GM12878 (cell line): Measurements from ENCODE around the gene JAML. TPM values are rescaled to one million over a fixed set of nuclear protein-coding genes. Genes with fewer than 3 reads are reported as not detected.
A peak's percentile ranks its signal among the peaks of the same experiment; 100 is the strongest.

Experiments used
- ATAC-seq: fragments of 200-7000 bp; cut with Tn5 transposase; 3 replicates; pipeline ENCODE4 v1.9.1; 2020; ENCODE audit warnings: mild to moderate bottlenecking, moderate library complexity
- BruUV-seq: library from RNA; stranded (reverse); fragments of 400-500 nt; replicated peaks from 2 replicates; lab custom pipeline; 2021; lab: Mats Ljungman, UMichigan
- CTCF ChIA-PET: fragments of 300-600 bp; sonication (Branson Sonifier 250); formaldehyde crosslinking; extraction: SDS; loops from one replicate; lab custom pipeline; 2021; ENCODE audit warnings: inconsistent platforms; lab: Yijun Ruan, JAX
- POLR2A ChIA-PET: fragments of 350-600 bp; formaldehyde crosslinking; extraction: SDS; loops from one replicate; lab custom pipeline; 2021; ENCODE audit warnings: inconsistent platforms; lab: Charles Lee
- RAD21 ChIA-PET: fragments of 300-600 bp; sonication (Branson Sonifier 250); formaldehyde crosslinking; loops from one replicate; lab custom pipeline; 2023; ENCODE audit warnings: antibody characterized with exemption; ENCODE audit not compliant: unreplicated experiment; lab: Charles Lee
- SMC1A ChIA-PET: fragments of 300-600 bp; sonication (Branson Sonifier 250); formaldehyde crosslinking; loops from one replicate; lab custom pipeline; 2023; ENCODE audit not compliant: unreplicated experiment, uncharacterized antibody; lab: Charles Lee
- DNase-seq: peaks from one replicate; pipeline ENCODE4 v3.0.0-alpha.2; 2011; ENCODE audit warnings: low read depth, low spot score
- FAIRE-seq: peaks from 3 replicates; lab custom pipeline; 2011; peaks lifted over from hg19 to GRCh38; lab: Jason Lieb, UNC
- H2AFZ ChIP-seq: 2 replicates; pipeline ENCODE4 v1.6.0; 2011; ENCODE audit warnings: low read depth, low read length, control low read depth; ENCODE audit not compliant: control insufficient read depth
- H3K27ac ChIP-seq: 2 replicates; pipeline ENCODE4 v1.5.1; 2011; ENCODE audit warnings: control low read depth; ENCODE audit not compliant: control insufficient read depth, insufficient read depth
- H3K27me3 ChIP-seq, 2 experiments: replicated peaks in 1 of 2; 2 replicates each; pipeline versions ENCODE4 v1.6.0 to v1.6.1; 2011; ENCODE audit warnings: low read length in 1 of 2; ENCODE audit not compliant: control insufficient read depth in 2 of 2, insufficient read depth in 2 of 2
- H3K36me3 ChIP-seq, 2 experiments: 2 replicates each; pipeline ENCODE4 v1.5.1; 2011; ENCODE audit warnings: low read length in 1 of 2; ENCODE audit not compliant: control insufficient read depth in 2 of 2, insufficient read depth in 2 of 2
- H3K4me1 ChIP-seq: 2 replicates; pipeline ENCODE4 v1.6.1; 2011; ENCODE audit warnings: mild to moderate bottlenecking, low read length, moderate library complexity, mixed read lengths; ENCODE audit not compliant: control insufficient read depth, insufficient read depth
- H3K4me2 ChIP-seq: 2 replicates; pipeline ENCODE4 v1.6.0; 2011; ENCODE audit warnings: control low read depth; ENCODE audit not compliant: control insufficient read depth, insufficient read depth
- H3K4me3 ChIP-seq: fragments of 200-600 bp; sonication (generic); 2 replicates; pipeline ENCODE4 v1.5.1; 2016
- H3K79me2 ChIP-seq: 2 replicates; pipeline ENCODE4 v1.6.0; 2011; ENCODE audit warnings: low read length; ENCODE audit not compliant: control insufficient read depth, insufficient read depth
- H3K9ac ChIP-seq: 2 replicates; pipeline ENCODE4 v1.8.0; 2011; ENCODE audit warnings: low read length, control low read depth, mixed read lengths; ENCODE audit not compliant: control insufficient read depth, insufficient read depth
- H3K9me3 ChIP-seq: replicated peaks from 3 replicates; pipeline ENCODE4 v1.5.1; 2011; ENCODE audit warnings: mild to moderate bottlenecking, low read length; ENCODE audit not compliant: control insufficient read depth, insufficient read depth
- H4K20me1 ChIP-seq: 2 replicates; pipeline ENCODE4 v1.6.0; 2011; ENCODE audit not compliant: control insufficient read depth, insufficient read depth
- BCLAF1 ChIP-seq: fragments of 450-650 bp; IDR thresholded peaks from 2 replicates; pipeline ENCODE4 v1.6.1; 2017; ENCODE audit warnings: antibody characterized with exemption, mild to moderate bottlenecking, moderate library complexity
- CUX1 ChIP-seq: IDR thresholded peaks from 2 replicates; pipeline ENCODE4 v1.6.1; 2012; ENCODE audit warnings: improper control_type of control experiment, low read depth, low read length; ENCODE audit not compliant: insufficient replicate concordance
- LARP7 ChIP-seq: fragments of 450-650 bp; IDR thresholded peaks from 2 replicates; pipeline ENCODE4 v1.6.1; 2017; ENCODE audit warnings: mild to moderate bottlenecking
- MEF2B ChIP-seq: fragments of 450-650 bp; IDR thresholded peaks from 2 replicates; pipeline ENCODE4 v1.6.1; 2018; ENCODE audit warnings: mild to moderate bottlenecking, moderate library complexity; ENCODE audit not compliant: partially characterized antibody, poor library complexity, severe bottlenecking
- NBN ChIP-seq: fragments of 450-650 bp; IDR thresholded peaks from 2 replicates; pipeline ENCODE4 v1.6.1; 2016
- NFXL1 ChIP-seq: fragments of 450-650 bp; IDR thresholded peaks from 2 replicates; pipeline ENCODE4 v1.6.1; 2017; ENCODE audit warnings: antibody characterized with exemption, mild to moderate bottlenecking, borderline replicate concordance
- NKRF ChIP-seq: fragments of 450-650 bp; conservative IDR thresholded peaks from 2 replicates; pipeline ENCODE4 v1.6.1; 2017; ENCODE audit warnings: mild to moderate bottlenecking, moderate library complexity
- POLR2A ChIP-seq: IDR thresholded peaks from 2 replicates; pipeline ENCODE4 v1.6.1; 2011; ENCODE audit warnings: low read depth, mild to moderate bottlenecking, low read length
- RUNX3 ChIP-seq: IDR thresholded peaks from 2 replicates; pipeline ENCODE4 v1.6.1; 2012; ENCODE audit warnings: low read length, inconsistent platforms
- SP1 ChIP-seq: IDR thresholded peaks from one replicate; pipeline ENCODE4 v1.6.1; 2011; ENCODE audit warnings: low read depth, low read length
- ZNF622 ChIP-seq: fragments of 450-650 bp; IDR thresholded peaks from 2 replicates; pipeline ENCODE4 v1.6.1; 2017; ENCODE audit warnings: mild to moderate bottlenecking, inconsistent platforms
- WGBS: methylation state at CpG from one replicate; pipeline ENCODE4 v1.1.6; 2016; ENCODE audit warnings: low lambda C conversion rate; ENCODE audit not compliant: insufficient replicate concordance, insufficient coverage; ENCODE audit errors: missing lambda C conversion rate; 5-methylcytosine and 5-hydroxymethylcytosine counted together
- in situ Hi-C: fragments of 300-500 bp; cut with MboI; formaldehyde crosslinking; loops from 9 replicates; pipeline ENCODE4 v1.14.3; 2018; ENCODE audit warnings: mixed read lengths
- intact Hi-C: fragments of 100-400 bp; cut with micrococcal nuclease; formaldehyde crosslinking; loops from one replicate; pipeline ENCODE4 v1.14.2; 2022; ENCODE audit not compliant: unreplicated experiment
- polyA plus RNA-seq, 11 experiments: library from polyadenylated mRNA; depleted of rRNA in 4 of 11; unstranded in 6 of 11; stranded (reverse) in 5 of 11; fragments of >200 nt; fragmentation: Nextera tagmentation in 4 of 11; fragmentation: Illumina TruSeq in 1 of 11; extraction: Ambion mirVana in 4 of 11; extraction: Trizol in 1 of 11; gene quantifications; 1 replicate in 1 of 11; 2 replicates in 10 of 11; pipeline versions ENCODE4 v1.2.1 to v1.2.3, GENCODE V29; 2011 to 2016; ENCODE audit warnings: inconsistent platforms in 2 of 11, missing spikeins in 2 of 11, low read depth in 1 of 11
- total RNA-seq, 4 experiments: library from RNA; depleted of rRNA in 3 of 4; stranded (reverse); fragments of >200 nt in 3 of 4; fragmentation: Illumina TruSeq in 1 of 4; extraction: Trizol in 1 of 4; gene quantifications; 2 replicates each; pipeline versions ENCODE4 v1.2.1 to v1.2.3, GENCODE V29; 2013 to 2021

Gene JAML
- total and polyA plus RNA-seq, 10 of the 15 experiments (the other 5 are each of a cell fraction or from before 2014, with no cell fraction given): 0.60 to 8.1 (median 3.5) TPM

GRCh38 chr11:118214210-118214914 is 10.4 kb downstream of the JAML start:
- in situ Hi-C loops (no loop called here), intact Hi-C loops (no loop called here)
- Histone ChIP-seq H2AFZ (no peak overlapping the region), H3K9me3 (no peaks in the 10 kb centered on the region), H3K36me3 (no peaks in the 10 kb centered on the region), H3K79me2 (no peaks in the 10 kb centered on the region), H4K20me1 (no peaks in the 10 kb centered on the region), H3K27me3 (no peaks in the 10 kb centered on the region), H3K4me3 (peak overlapping the region; percentile 49; the same call in 1 of the 2 replicates), H3K4me2 (peak overlapping the region; percentile 84), H3K9ac (no peak overlapping the region), H3K4me1 (peaks cover 36% of the 10 kb centered on the region), H3K27ac (peak overlapping the region; percentile 43)
- DNase-seq (no peak), ATAC-seq (peak; percentile 44), FAIRE-seq (peak; percentile 56)
- ChIA-PET RAD21 (interaction anchor here (0.9 to 4.2 kb wide), 16 partner anchors 8 to 397 kb away, joined by 3 to 43 read pairs (median 5); partner anchors contain the start of genes JAML and MPZL3), CTCF (interaction anchor here (0.9 to 6.9 kb wide), 18 partner anchors 11 to 268 kb away, joined by 3 to 62 read pairs (median 4); partner anchors contain the start of genes JAML, MPZL2 and MPZL3), POLR2A (interaction anchor here (0.5 to 3.7 kb wide), 13 partner anchors 8 to 164 kb away, joined by 3 to 17 read pairs (median 4); partner anchors contain the start of genes JAML and MPZL3), SMC1A (interaction anchor here (0.5 to 5.8 kb wide), 20 partner anchors 11 to 762 kb away, joined by 3 to 80 read pairs (median 6); partner anchors contain the start of genes CD3E, JAML, MPZL2 and MPZL3)
- WGBS: under 1% methylated on average over 6 of the region's 6 CpGs
- BruUV-seq: no TSS peak
- TF ChIP-seq ZNF622 (no peak), CUX1 (no peak), BCLAF1 (no peak), MEF2B (peak; percentile 80), SP1 (no peak), NBN (peak; percentile 81), NFXL1 (no peak), LARP7 (no peak), NKRF (no peak), RUNX3 (peak; percentile 99), POLR2A (no peak)
